ENCODE data around the gene FGF18.

GRCh38 chr5:171426266-171426665 is 6.8 kb downstream of the FGF18 start:
- TF ChIP-seq, protein P1, sequence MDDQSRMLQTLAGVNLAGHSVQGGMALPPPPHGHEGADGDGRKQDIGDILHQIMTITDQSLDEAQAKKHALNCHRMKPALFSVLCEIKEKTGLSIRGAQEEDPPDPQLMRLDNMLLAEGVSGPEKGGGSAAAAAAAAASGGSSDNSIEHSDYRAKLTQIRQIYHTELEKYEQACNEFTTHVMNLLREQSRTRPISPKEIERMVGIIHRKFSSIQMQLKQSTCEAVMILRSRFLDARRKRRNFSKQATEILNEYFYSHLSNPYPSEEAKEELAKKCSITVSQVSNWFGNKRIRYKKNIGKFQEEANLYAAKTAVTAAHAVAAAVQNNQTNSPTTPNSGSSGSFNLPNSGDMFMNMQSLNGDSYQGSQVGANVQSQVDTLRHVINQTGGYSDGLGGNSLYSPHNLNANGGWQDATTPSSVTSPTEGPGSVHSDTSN (IDR thresholded peaks at IDR 0.05; ENCODE audit: insufficient replicate concordance, low read depth, low read length), result no peak
- TF ChIP-seq E4F1 (IDR thresholded peaks at IDR 0.05; ENCODE audit: borderline replicate concordance, partially characterized antibody) (no peak), EZH2 (IDR thresholded peaks at IDR 0.05; ENCODE audit: borderline replicate concordance, control insufficient read depth, low read depth, low read length) (no peak), POLR2A (IDR thresholded peaks at IDR 0.05; ENCODE audit: low read depth, low read length) (no peak), SMAD1 (IDR thresholded peaks at IDR 0.05; ENCODE audit: low read depth, partially characterized antibody) (no peak), ESRRA (IDR thresholded peaks at IDR 0.05; ENCODE audit: low read length) (no peak), KAT2A (conservative IDR thresholded peaks at IDR 0.05; ENCODE audit: control insufficient read depth, low read depth, low read length) (no peak), ZNF274 (IDR thresholded peaks at IDR 0.05; ENCODE audit: insufficient read depth, insufficient read length) (no peak)
- TF ChIP-seq, protein P2, sequence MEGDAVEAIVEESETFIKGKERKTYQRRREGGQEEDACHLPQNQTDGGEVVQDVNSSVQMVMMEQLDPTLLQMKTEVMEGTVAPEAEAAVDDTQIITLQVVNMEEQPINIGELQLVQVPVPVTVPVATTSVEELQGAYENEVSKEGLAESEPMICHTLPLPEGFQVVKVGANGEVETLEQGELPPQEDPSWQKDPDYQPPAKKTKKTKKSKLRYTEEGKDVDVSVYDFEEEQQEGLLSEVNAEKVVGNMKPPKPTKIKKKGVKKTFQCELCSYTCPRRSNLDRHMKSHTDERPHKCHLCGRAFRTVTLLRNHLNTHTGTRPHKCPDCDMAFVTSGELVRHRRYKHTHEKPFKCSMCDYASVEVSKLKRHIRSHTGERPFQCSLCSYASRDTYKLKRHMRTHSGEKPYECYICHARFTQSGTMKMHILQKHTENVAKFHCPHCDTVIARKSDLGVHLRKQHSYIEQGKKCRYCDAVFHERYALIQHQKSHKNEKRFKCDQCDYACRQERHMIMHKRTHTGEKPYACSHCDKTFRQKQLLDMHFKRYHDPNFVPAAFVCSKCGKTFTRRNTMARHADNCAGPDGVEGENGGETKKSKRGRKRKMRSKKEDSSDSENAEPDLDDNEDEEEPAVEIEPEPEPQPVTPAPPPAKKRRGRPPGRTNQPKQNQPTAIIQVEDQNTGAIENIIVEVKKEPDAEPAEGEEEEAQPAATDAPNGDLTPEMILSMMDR (IDR thresholded peaks at IDR 0.05 in 2 of 3, conservative IDR thresholded peaks at IDR 0.05 in 1 of 3; ENCODE audit: control insufficient read depth in 2 of 3, extremely low read depth in 1 of 3, insufficient read depth in 1 of 3, low read depth in 3 of 3, low read length in 3 of 3), result no peak
- TF ChIP-seq, protein P3, sequence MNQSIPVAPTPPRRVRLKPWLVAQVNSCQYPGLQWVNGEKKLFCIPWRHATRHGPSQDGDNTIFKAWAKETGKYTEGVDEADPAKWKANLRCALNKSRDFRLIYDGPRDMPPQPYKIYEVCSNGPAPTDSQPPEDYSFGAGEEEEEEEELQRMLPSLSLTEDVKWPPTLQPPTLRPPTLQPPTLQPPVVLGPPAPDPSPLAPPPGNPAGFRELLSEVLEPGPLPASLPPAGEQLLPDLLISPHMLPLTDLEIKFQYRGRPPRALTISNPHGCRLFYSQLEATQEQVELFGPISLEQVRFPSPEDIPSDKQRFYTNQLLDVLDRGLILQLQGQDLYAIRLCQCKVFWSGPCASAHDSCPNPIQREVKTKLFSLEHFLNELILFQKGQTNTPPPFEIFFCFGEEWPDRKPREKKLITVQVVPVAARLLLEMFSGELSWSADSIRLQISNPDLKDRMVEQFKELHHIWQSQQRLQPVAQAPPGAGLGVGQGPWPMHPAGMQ (IDR thresholded peaks at IDR 0.05; ENCODE audit: borderline replicate concordance), result no peak
